ENCODE data around the gene LMO3.

DNA sequence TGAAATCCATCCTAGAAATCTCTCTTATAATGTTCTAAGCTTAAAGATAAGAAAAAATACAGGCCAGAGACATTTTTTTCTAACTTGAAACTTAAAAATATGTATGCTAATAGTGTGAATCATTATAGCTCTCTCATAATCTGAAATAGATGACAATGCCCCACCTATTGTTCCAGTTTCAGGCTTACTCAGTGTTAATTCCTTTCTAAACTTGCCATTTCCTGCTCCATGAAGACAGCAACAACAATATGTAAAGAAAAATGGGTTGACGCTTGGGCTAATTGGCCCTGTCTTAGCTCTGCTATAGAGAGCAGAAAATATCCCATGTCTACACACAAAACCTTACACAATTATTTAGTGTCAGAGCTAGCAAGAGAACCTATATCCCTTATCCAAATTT, 37.1 kb downstream of the LMO3 start:
- TF ChIP-seq, protein P1, sequence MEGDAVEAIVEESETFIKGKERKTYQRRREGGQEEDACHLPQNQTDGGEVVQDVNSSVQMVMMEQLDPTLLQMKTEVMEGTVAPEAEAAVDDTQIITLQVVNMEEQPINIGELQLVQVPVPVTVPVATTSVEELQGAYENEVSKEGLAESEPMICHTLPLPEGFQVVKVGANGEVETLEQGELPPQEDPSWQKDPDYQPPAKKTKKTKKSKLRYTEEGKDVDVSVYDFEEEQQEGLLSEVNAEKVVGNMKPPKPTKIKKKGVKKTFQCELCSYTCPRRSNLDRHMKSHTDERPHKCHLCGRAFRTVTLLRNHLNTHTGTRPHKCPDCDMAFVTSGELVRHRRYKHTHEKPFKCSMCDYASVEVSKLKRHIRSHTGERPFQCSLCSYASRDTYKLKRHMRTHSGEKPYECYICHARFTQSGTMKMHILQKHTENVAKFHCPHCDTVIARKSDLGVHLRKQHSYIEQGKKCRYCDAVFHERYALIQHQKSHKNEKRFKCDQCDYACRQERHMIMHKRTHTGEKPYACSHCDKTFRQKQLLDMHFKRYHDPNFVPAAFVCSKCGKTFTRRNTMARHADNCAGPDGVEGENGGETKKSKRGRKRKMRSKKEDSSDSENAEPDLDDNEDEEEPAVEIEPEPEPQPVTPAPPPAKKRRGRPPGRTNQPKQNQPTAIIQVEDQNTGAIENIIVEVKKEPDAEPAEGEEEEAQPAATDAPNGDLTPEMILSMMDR (IDR thresholded peaks at IDR 0.05; ENCODE audit: insufficient read depth, low read depth, low read length), result no peak
- TF ChIP-seq EZH2 (IDR thresholded peaks at IDR 0.05; ENCODE audit: insufficient read depth, low read length), result no peak

All from astrocyte (in vitro differentiated cells and primary cell).